GM19043 (cell line): ENCODE measurements around the gene RHBDD3.
A peak's percentile ranks its signal among the peaks of the same experiment; 100 is the strongest.

Source experiments
- ATAC-seq: cut with Tn5 transposase; IDR thresholded peaks from one replicate; pipeline ENCODE4 v1.9.1; 2021; ENCODE audit warnings: low read depth; ENCODE audit not compliant: unreplicated experiment

Gene RHBDD3

DNA sequence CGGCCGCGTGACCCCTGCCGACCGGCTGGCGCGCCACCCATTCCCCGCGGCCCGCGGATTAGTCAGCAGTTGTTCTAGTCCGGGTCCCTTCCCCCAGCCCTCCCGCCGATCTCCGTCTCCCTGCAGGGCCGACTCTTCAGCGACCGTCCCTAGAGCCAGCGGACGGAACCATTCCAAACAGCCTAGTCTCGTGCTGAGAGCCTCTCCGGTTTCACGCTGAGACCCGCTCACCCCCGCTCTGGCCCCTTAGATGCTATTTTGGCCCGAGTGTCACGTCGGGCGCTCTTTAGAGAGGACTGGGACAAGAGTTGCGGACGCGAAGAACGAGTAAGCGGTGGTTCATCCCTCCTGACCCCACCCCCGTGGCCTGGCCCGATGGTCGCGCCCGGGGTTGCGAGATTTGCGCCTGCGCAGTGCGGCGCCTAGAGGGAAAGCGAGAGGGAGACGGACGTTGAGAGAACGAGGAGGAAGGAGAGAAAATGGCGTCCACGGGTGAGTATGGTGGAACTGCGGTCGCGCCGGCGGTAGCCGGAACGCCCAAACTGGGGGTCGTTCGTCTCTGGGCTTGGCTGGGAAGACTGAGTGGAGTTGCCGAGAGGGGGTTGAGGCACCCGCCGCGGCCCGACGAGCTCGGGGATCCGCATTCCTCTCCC lies at the start of gene RHBDD3, which contains the start of gene EWSR1:
RHBDD3 (minus strand) TSS at position 124 of the 653 bp plus-strand sequence. CDS start 2,355 bp downstream, outside the sequence.
EWSR1 (plus strand) TSS at position 411 of the 653 bp plus-strand sequence; CDS start at position 480, 69 bp downstream.
- ATAC-seq: peak; percentile 70

- ATAC-seq: no peak
Measured at GRCh38 chr22:29316141-29316828, 48.5 kb upstream of the RHBDD3 start.

GRCh38 chr22:29315286-29316140 lies 47.7 kb upstream of the RHBDD3 start, which contains the start of gene RASL10A:
RASL10A (minus strand) TSS chr22:29315697; CDS start chr22:29315246, 451 bp downstream.
- ATAC-seq: no peak

DNA sequence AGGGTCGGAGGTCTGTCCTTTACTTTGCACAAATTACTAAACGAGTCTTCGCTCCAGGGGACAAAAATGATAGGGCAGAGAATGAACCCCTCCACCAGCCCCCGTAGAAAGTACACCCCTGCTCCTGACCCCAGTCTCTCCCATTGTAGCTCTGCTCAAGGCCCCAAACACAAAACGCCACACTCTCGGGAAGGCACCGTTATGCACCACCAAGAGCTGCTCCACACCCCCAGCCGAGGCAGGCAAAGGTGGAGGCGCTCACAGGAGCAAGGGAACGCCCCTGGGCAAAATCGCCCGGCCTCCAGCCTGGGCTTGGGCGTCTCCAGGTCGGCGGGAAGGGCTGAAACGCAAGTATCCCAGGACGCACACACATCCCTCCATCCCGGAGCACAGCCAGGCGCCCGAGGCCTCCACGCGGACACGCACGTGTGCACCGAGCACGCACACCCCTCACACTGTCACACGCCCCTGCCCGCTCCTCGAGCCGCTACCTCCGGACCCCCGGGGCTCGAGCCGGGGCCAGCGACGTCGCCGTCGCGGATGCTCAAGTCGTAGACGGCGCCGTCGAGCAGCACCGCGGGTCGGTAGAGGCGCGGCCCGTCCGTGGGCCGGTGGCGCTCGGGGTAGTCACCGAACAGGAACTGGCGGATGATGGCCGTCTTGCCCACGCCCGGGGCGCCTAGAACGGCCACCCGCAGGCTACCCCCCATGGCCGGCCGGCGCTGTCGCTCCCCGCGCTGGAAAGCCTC lies 46.9 kb upstream of the RHBDD3 start:
- no peak for ATAC-seq

- no peak for ATAC-seq
Measured at GRCh38 chr22:29313576-29314466, 46.0 kb upstream of the RHBDD3 start.

GRCh38 chr22:29313126-29313575 lies 45.4 kb upstream of the RHBDD3 start:
- no peak for ATAC-seq

DNA sequence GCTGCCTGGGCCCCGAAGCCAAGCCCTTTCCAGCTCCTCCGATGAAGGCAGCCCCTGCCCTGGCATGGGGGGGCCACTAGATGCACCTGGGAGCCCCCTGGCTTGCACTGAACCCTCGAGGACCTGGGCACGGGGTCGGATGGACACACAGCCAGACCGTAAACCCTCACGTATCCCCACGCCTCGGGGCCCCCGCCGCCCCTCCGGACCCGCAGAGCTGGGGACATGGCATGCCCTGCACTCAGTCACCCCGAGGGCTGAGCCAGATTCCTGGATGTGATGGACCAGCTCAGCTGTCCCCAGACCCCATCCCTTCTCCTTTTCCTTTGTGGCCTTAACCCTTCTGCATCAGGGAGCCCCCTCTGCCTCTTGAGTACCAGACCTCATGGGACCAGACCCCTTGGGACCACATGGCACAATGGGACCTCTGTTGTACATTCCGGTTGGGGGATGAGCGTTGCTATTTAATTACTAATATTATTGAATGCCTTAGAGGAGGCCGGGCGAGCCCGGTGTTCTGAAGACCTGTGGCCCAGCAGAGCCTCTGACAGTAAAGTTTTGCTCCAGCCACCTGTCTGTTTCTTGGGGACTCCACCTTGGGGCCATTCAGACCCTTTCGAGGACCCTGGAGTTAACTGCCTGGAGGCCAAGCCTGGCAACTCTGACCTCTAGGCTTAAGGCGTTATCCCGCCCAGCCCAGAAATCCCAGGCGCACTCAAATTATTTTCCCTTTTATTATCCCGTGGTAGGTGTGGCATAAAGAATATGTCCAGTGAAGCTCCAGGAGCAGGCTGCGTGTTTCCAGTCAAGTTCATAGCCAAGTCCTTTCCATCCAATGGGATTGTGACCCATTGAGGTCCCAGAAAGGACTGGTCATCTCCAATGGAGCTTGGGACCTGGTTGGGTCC lies 44.7 kb upstream of the RHBDD3 start:
- no peak for ATAC-seq

DNA sequence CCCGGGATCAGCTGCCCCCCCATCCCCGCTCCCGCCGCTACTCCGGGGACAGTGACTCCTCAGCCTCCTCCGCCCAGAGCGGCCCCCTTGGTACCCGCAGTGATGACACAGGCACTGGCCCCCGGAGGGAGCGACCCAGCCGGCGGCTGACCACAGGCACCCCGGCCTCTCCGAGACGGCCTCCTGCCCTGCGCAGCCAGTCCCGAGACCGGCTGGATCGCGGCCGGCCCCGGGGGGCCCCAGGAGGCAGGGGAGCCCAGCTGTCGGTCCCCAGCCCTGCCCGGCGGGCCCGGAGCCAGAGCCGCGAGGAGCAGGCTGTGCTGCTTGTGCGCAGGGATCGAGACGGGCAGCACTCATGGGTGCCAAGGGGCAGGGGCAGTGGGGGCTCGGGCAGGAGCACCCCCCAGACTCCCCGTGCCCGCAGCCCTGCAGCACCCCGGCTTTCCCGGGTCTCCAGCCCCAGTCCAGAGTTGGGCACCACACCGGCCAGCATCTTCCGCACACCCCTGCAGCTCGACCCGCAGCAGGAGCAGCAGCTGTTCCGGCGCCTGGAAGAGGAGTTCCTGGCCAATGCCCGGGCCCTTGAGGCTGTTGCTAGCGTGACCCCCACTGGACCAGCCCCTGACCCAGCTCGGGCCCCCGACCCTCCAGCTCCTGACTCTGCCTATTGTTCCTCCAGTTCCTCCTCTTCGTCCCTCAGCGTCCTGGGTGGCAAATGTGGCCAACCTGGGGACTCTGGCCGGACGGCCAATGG lies 43.9 kb upstream of the RHBDD3 start:
- ATAC-seq: no peak

- ATAC-seq: no peak
Measured at GRCh38 chr22:29310863-29311339, 43.1 kb upstream of the RHBDD3 start.

- ATAC-seq: no peak
Measured at GRCh38 chr22:29310065-29310862, 42.5 kb upstream of the RHBDD3 start.

GRCh38 chr22:29309332-29310064 lies 41.7 kb upstream of the RHBDD3 start:
- no peak for ATAC-seq

DNA sequence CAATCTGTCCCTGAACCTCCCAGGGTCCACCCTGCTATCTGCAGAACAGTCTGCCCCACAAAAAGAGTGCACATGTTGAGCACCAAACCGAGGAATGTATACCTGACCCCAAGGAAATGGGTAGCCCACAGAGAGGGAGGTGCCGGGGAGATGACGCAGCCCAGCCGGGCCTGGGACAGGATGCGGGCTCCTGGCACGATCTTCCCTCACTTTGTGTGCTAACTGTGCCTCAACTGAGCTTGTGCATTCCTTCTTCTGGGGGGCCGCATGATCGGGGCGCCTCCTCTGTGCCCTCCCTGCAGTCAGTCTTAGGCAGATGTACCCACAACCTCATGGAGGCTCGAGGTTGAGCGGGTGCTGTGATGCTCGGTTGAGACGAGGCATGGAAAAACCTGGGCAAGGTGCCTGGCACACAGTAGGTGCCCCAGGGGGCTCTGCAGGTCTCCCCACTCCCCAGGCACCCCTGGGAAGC lies 41.0 kb upstream of the RHBDD3 start:
- no peak for ATAC-seq

- no peak for ATAC-seq
Measured at GRCh38 chr22:29308148-29308790, 40.5 kb upstream of the RHBDD3 start.

GRCh38 chr22:29307596-29308147 lies 39.9 kb upstream of the RHBDD3 start:
- ATAC-seq: no peak
